Measurements from ENCODE around the gene CTNNBIP1.

CTNNBIP1 gene, protein sequence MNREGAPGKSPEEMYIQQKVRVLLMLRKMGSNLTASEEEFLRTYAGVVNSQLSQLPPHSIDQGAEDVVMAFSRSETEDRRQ

DNA sequence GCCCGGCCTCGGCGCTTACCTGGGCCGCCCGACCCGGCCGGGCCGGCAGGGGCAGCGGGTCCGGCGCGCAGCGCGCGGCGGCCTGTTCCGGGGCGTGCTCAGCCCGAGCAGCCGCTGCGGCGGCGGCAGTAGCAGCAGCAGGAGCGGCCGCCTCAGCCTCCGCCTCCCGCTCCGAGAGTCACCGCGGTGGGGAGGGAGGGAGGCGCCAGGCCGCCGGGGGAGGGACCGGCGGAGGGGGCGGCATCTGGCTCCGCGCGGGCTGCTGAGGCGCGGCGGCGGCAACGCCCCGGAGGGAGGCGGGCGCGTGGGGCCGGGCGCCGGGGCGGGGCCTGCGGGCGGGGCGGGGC, at the start of gene CTNNBIP1:
Gene CTNNBIP1, minus strand, starts transcription at position 194 of the 347 bp plus-strand sequence. CDS start 38,205 bp downstream, outside the sequence.
- no peak for DNase-seq (ENCODE audit: low read depth)
- TF ChIP-seq, protein P1, sequence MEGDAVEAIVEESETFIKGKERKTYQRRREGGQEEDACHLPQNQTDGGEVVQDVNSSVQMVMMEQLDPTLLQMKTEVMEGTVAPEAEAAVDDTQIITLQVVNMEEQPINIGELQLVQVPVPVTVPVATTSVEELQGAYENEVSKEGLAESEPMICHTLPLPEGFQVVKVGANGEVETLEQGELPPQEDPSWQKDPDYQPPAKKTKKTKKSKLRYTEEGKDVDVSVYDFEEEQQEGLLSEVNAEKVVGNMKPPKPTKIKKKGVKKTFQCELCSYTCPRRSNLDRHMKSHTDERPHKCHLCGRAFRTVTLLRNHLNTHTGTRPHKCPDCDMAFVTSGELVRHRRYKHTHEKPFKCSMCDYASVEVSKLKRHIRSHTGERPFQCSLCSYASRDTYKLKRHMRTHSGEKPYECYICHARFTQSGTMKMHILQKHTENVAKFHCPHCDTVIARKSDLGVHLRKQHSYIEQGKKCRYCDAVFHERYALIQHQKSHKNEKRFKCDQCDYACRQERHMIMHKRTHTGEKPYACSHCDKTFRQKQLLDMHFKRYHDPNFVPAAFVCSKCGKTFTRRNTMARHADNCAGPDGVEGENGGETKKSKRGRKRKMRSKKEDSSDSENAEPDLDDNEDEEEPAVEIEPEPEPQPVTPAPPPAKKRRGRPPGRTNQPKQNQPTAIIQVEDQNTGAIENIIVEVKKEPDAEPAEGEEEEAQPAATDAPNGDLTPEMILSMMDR (IDR thresholded peaks at IDR 0.05; ENCODE audit: low read depth, low read length, missing control alignments) = no peak
- H3K4me3 ChIP-seq (ENCODE audit: low read depth, low read length) = peak within 1 kb of the TSS; percentile 78

DNA sequence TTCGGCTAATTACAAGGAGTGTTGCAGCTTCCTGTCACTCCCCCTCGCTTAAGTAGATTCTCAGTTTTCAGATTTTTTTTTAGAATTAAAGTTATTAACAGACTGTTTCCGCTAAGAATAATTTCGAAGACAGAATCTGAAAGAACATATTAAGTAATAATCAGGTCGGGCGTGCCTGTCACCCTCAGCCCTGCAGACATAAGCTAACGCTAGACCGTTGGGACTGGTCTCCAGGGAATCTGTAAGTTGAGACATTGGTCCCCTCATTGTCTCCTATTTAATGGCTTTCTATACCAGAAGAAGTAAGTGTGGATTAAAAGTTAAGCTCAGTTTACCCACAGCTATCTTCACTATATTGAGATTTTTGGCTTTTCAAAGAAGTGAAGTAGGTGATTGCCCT, 47.7 kb upstream of the CTNNBIP1 start:
- no peak for DNase-seq (ENCODE audit: low read depth)
- TF ChIP-seq, protein P1 (IDR thresholded peaks at IDR 0.05; ENCODE audit: low read depth, low read length, missing control alignments) = no peak
- H3K4me3 ChIP-seq (ENCODE audit: low read depth, low read length) = no peak overlapping the region

DNA sequence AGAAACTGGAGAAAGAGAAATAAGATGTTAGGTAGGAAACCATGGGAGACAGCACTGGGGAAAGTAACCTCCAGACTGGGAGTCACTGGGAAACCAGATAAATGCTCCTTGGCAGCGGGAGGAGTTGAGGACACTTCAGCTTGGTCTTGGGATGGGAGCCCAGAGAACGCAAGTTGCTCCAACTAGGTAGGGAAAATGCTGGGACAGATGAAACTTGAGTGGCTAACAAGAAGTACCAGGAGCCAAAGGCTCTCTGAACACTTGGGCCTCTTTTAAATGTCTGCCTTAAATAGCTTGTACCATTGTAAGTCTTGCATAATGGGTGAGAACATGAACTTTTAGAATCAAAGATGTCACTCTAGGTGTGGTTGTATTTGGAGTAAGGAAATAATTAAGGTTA, 36.2 kb upstream of the CTNNBIP1 start:
- TF ChIP-seq, protein P1 (IDR thresholded peaks at IDR 0.05; ENCODE audit: low read depth, low read length, missing control alignments) = no peak
- DNase-seq (ENCODE audit: low read depth) = no peak
- no peak overlapping the region for H3K4me3 ChIP-seq (ENCODE audit: low read depth, low read length)

DNA sequence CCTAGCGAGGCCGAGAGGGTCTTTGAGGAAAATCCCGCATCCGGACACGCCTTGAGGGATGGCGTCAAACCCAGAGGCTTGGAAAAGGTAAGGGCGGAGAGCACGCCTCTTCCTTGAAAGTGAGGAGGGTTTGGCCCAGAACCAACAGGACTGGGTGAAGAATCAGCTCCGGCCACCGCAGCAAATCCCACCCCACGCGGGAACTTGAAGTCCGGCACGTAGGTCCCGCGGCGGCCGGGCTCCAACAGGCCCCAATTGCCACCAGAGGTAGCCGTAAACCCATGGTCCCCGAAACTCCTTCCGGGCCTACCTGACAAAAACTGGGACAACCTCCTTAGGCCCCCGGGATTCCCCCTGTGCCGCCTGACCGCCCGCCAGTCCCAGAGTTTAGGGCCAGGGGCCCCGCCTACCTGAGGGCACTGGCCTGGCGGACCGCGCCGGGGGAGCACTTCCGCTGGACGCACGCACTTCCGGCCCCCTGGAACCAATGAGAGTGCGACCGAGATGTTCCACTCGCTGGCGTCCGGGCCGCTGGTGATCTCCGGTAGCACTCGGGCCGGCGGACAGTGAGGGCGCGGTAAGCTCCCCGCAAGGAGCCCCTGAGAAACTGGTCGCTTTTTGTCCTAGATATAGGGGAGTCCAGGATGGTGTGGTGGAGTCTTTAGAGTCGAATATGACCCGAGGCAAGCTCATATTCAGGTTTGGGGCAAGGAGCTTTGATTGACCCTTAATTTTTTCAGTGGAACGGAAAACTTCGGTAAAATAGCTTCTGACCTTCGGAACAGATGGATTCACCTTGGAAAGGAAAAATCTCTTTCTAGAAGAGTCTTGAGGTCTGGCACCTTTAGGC, 33.1 kb upstream of the CTNNBIP1 start, which contains the start of the genes LZIC and NMNAT1:
Gene LZIC, minus strand, starts transcription at position 453 of the 850 bp plus-strand sequence. CDS start 6,772 bp downstream, outside the sequence.
Gene NMNAT1, plus strand, starts transcription at position 537 of the 850 bp plus-strand sequence. CDS start 28,599 bp downstream, outside the sequence.
- TF ChIP-seq, protein P1 (IDR thresholded peaks at IDR 0.05; ENCODE audit: low read depth, low read length, missing control alignments) = no peak
- DNase-seq (ENCODE audit: low read depth) = peak; percentile 86

DNA sequence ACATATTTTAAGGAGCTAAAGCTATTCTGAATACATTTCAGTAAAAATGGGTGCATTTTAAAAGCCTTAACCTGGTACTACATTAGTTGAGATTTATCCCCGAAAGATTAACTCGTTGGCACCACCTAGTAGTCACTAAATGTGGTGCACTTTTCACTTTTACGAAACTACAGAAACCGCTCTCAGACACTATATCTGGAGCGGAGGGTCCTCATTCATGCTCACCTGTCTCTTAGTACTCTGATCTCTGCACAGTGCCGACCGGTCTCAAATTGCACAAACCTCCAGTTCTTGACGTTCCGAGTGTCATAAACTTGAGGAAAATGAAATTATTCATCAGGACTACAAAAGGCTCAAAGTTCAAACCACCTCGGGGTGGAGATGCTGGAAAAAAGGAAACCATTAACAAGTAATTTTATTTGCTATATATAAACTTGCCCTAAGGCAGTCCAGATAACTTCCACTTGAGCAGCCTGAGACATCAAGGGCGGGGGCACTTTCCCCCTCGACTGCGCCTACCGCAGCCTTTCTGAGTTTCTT, 32.4 kb upstream of the CTNNBIP1 start:
- peak overlapping the region; percentile 96 for H3K4me3 ChIP-seq (ENCODE audit: low read depth, low read length)
- TF ChIP-seq, protein P1 (IDR thresholded peaks at IDR 0.05; ENCODE audit: low read depth, low read length, missing control alignments) = peak; percentile 54
- peak; percentile 48 for DNase-seq (ENCODE audit: low read depth)

More for the DNA sequence above, 33.1 kb upstream of the CTNNBIP1 start, which contains the start of the genes LZIC and NMNAT1:
- peak within 1 kb of the TSS; percentile 96 for H3K4me3 ChIP-seq (ENCODE audit: low read depth, low read length)

DNA sequence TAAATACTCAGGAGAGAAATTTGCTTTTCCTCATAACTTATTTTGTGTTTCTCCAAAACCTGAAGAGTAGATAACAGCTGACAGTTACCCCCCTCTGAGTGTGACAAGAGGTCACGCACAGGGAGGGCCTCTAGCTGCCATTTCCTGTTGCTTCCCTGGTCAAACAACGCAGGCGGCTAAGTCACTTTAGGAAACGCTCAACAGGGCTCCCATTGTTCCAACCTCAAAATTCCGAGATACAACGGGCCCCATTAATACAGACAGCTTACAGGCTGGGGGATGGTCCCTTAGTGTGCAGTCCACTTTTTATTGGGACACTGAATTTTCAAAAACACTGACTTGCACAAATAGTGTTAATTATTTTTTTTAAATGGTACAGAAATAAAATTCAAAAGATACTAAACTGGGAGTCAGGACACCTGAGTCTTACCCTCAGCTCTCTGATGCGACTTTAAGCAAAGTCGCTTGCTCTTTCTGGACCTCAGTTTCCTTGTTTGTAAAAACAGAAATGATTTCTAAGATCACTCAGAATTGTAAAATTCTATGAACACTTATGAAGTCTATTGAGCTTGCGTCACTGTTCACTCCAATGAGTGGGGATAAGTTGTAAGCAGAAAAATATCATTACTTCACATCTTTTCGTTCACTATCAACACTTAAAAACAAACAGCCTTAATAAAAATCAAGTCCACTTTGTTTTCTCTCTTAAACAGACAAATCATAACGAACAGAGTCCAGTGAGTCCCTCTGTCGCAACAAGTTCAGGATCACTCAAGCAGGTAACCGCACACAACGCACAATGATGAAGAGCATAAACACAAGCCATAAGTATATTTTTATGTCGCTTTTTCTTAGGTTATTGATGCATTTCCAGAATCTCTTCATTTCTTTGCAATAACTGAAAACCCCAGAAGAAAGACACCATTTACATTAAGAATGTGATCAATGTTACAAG, 19.6 kb upstream of the CTNNBIP1 start:
- DNase-seq (ENCODE audit: low read depth) = no peak
- TF ChIP-seq, protein P1 (IDR thresholded peaks at IDR 0.05; ENCODE audit: low read depth, low read length, missing control alignments) = no peak
- no peak overlapping the region for H3K4me3 ChIP-seq (ENCODE audit: low read depth, low read length)
